SH-SY5Y (cell line): ENCODE measurements around the gene ECEL1.

ENCODE experiments used
- GATA2 ChIP-seq: IDR thresholded peaks from 2 replicates; pipeline ENCODE4 v1.6.1; 2011; ENCODE audit warnings: mild to moderate bottlenecking, low read depth, low read length
- GATA3 ChIP-seq: IDR thresholded peaks from 2 replicates; pipeline ENCODE4 v1.6.1; 2011; ENCODE audit warnings: low read depth, mild to moderate bottlenecking, low read length, moderate library complexity

- no peak for TF ChIP-seq GATA2
- TF ChIP-seq GATA3, result no peak
Measured at GRCh38 chr2:232464544-232464885, 23.1 kb downstream of the ECEL1 start.
